ENCODE measurements around the gene STK36.

The STK36 gene

GRCh38 chr2:218671654-218672566 lies at the start of gene STK36, which contains the start of gene RNF25:
Gene STK36, plus strand, starts transcription at chr2:218672086. Its CDS starts 744 bp downstream, at chr2:218672830.
Gene RNF25, minus strand, starts transcription at chr2:218672002. Its CDS starts 32 bp downstream, at chr2:218671970.
- DNase-seq: peak; percentile 82

DNA sequence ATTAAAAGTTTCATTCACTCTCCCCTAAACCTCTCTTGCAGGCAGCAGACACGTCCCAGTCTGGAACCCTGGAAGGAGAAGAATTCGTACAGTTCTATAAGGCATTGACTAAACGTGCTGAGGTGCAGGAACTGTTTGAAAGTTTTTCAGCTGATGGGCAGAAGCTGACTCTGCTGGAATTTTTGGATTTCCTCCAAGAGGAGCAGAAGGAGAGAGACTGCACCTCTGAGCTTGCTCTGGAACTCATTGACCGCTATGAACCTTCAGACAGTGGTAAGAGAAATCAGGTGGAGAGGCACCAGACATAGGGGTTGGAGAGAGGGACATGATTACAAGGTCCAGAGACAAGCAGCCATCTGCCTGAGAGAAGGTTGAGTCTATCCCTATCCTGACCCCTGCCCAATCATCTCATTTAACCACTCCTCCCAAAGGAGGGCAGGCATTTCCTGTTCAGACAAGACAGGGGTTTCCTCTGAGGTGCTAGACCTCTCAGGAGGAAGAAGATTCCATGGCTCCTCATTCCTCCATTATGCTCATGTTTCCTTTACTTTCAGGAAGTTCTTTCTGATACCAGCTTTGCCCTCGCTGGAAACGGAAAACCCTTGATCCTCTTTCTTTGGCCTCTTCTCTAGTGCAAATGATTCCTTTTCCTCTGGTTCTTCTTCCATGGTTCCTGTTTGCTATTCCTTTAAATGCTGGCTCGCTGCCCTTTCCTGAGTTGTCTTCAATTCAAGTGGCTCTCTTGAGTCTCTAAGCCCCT lies 49.1 kb upstream of the STK36 start:
- no peak for DNase-seq

GRCh38 chr2:218623366-218623705 lies 48.5 kb upstream of the STK36 start:
- no peak for DNase-seq

GRCh38 chr2:218626369-218626768 lies 45.5 kb upstream of the STK36 start:
- DNase-seq: no peak

GRCh38 chr2:218627939-218628338 lies 43.9 kb upstream of the STK36 start:
- DNase-seq: no peak

DNA sequence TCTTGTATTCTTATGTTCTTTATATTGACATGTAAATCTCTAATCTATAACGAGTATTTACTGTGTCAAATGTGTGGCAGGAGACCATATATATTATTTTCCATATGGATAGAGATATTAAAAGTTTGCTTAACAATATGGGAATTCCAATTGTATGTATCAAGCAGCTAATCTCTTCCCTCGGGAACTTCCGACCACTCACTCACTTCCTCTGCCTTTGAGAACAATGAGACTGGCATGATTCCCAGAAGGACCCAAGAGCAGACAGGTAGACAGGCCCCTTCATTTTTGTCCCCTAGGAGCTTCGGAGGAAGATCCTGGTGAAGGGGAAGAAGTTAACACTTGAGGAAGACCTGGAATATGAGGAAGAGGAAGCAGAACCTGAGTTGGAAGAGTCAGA lies 40.0 kb upstream of the STK36 start:
- DNase-seq: no peak

GRCh38 chr2:218635719-218636118 lies 36.2 kb upstream of the STK36 start:
- no peak for DNase-seq

- no peak for DNase-seq
Observed at GRCh38 chr2:218638372-218638771, 33.5 kb upstream of the STK36 start.

GRCh38 chr2:218642121-218642656 lies 29.7 kb upstream of the STK36 start:
- DNase-seq: no peak

GRCh38 chr2:218642786-218643185 lies 29.1 kb upstream of the STK36 start:
- DNase-seq: no peak

DNA sequence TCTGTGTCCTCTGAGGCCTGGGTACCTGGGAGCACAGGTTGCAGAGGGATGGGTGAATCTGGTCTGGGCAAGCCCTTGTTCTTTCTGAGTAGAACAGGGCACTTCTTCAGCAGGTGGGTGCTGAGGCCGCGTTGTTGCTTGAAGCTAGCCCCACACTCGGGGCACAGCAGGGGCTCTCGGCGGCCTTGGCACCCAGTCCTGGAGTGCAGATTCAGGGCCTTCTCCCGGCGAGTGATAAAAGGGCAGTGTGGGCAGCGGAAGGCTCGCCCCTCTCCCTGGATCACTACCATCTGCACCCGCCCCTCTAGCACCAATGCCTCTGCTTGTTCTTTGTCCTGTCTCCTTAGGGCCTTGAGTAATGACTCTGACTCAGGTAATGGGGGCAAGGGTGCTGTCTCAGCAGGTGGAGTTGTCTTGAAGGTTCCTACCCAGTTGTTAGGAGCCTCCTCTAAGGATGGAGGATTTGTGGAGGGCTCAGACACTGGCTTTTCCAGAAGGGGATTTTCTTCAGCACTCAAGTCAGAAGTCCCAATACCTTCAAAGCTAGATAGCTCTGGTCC lies 28.1 kb upstream of the STK36 start:
- DNase-seq: no peak

DNA sequence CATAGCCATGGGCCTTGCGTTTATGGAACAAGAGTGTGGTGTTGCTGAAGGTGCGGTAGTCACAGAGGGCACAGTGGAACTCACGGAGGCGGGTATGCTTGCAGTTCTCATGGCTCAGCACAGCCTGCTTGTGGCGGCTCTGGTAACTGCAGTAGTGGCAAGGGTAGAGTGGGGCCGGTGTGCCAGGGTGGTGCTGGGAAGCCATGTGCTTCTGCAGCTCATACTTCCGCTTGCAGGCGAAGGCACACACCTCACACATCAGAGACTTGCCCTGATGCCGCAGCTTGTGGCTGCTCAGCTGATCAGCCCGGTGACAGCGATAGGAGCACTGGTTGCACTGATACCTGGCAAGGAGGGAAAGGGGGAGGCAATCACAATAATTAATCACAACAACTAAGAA lies 27.2 kb upstream of the STK36 start:
- DNase-seq: no peak

DNA sequence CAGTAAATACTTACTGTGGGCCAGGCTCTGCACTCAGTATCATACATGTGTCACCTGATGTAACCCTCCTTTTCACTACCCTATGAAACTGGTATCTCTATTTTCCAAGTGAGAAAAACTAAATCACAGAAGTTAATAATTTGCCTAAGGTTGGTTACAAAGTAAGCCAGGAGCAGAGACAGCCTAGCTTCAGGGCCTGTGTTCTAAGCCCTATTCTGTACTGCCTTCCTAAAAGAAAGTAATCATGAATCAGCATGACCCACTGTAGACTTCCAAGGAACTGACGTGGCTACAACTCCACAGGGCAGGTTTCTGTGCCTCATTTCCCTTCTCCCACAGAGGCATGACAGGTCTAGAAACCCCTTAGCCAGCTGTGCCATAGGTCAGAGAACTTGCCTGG lies 26.8 kb upstream of the STK36 start:
- no peak for DNase-seq

- peak; percentile 64 for DNase-seq
Observed at GRCh38 chr2:218648088-218648786, 23.6 kb upstream of the STK36 start.

- no peak for DNase-seq
Observed at GRCh38 chr2:218648787-218649100, 23.1 kb upstream of the STK36 start.

GRCh38 chr2:218655751-218656150 lies 16.1 kb upstream of the STK36 start:
- no peak for DNase-seq

- peak; percentile 53 for DNase-seq
Observed at GRCh38 chr2:218658671-218659257, 13.1 kb upstream of the STK36 start.

DNA sequence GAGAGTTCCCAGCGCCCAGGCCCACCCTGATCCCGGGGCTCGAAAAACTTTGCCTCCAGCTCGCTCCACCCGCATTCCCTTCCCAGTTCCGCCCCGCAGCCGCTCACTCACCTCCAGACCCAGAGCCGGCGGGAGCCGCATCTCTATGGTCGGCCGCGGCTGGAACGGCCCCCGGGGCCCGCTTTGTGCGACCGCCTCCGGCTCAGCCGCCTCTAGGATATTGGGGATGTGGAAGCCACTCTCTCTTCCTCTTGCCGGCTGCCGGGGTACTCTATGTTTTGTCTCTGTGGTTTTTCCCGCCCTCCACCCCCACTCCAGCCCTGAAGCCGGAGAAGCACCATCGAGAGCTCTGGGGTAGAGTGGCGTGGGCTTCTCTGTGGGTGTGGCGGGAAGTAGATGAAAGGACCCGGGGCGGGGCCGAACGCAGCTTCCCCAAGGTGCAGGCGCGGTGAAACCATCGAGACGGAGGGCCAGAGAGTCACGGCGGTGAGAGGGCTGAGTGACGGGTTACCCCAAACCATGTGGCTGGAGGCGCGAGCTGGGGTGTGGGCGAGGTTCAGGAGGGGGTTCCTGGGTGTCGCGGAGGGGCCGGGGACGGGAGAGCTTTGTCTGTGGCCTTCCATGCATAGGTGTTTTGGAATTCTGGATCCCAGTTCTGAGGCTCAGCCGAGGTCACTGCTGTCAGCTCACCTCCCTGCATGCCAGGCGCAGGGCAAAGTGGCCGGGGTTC lies 12.5 kb upstream of the STK36 start, which contains the start of the genes BCS1L and ZNF142:
Gene BCS1L (plus strand): TSS at position 426 of the 730 bp plus-strand sequence. CDS start 1,305 bp downstream, outside the sequence.
Gene ZNF142 (minus strand): TSS at position 366 of the 730 bp plus-strand sequence. CDS start 3,194 bp downstream, outside the sequence.
- DNase-seq: peak; percentile 96

DNA sequence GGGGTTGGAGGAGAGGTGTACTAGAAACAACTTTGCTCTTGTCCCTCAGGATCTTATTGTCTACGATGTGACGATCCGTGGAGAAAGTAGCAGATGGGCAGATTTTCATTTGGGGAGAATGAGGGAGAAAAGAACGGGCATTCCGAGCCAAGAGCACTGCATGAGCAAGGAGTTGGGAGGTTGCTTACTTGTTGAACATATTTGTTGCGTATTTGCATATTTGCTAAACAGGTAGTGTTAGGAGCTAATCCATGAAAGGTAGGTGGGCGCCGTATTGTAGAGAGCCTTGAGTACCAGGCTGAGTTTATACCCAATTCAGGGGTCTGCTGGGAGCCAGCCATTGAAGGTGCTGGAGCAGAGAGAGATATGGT lies 11.9 kb upstream of the STK36 start:
- no peak for DNase-seq

DNA sequence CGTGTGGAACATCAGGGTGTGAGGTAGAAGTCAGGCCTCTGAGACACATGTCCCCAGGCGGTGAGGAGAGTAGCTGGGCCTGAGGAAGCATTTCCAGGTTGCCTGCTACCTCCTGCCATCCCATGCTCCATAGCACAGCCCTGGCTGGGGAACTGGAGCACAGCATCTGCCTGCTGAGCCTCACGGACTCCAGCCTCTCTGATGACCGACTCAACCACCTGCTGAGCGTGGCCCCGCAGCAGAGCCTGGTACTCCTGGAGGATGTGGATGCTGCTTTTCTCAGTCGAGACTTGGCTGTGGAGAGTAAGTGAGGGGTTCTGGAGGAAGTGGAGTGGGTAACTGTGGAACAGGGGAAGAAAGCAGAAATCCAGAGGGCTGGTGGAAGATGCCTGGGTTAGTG lies 9.5 kb upstream of the STK36 start:
- DNase-seq: no peak

- no peak for DNase-seq
Observed at GRCh38 chr2:218662827-218663226, 9.1 kb upstream of the STK36 start.

- DNase-seq: no peak
Observed at GRCh38 chr2:218663901-218664300, 8.0 kb upstream of the STK36 start.
